Bone marrow (tissue), 2 donors: ENCODE data around the gene GRAMD1C.
"Not testable (repeated sequence)": the region's sequence is repeated elsewhere in the genome, so short reads cannot be mapped to it uniquely, and the experiment has no call there.

ENCODE experiments used
- DNase-seq, 2 donors: peaks; one replicate each; lab custom pipeline; 2025; lab: John Stamatoyannopoulos, UW

GRAMD1C gene

GRCh38 chr3:113838631-113839209 lies at the start of gene GRAMD1C:
Gene GRAMD1C, plus strand, starts transcription at chr3:113838788. Its CDS starts 122 bp downstream, at chr3:113838910.
- peak; percentile 54 to 84 for DNase-seq

GRCh38 chr3:113791381-113791780 lies 47.2 kb upstream of the GRAMD1C start:
- no peak for DNase-seq

- peak in 1 of 2 donors; percentile 65 for DNase-seq
Measured at GRCh38 chr3:113794526-113794925, 44.1 kb upstream of the GRAMD1C start.

GRCh38 chr3:113795693-113796092 lies 42.9 kb upstream of the GRAMD1C start:
- DNase-seq, result no peak

GRCh38 chr3:113802795-113803455 lies 35.7 kb upstream of the GRAMD1C start:
- peak in 1 of 2 donors; percentile 30 for DNase-seq

- DNase-seq, result no peak
Measured at GRCh38 chr3:113804661-113805060, 33.9 kb upstream of the GRAMD1C start.

GRCh38 chr3:113805249-113805648 lies 33.3 kb upstream of the GRAMD1C start:
- DNase-seq, result no peak

GRCh38 chr3:113812854-113813253 lies 25.7 kb upstream of the GRAMD1C start:
- no peak for DNase-seq

- DNase-seq, result no peak
Measured at GRCh38 chr3:113819866-113820265, 18.7 kb upstream of the GRAMD1C start.

GRCh38 chr3:113825090-113825489 lies 13.5 kb upstream of the GRAMD1C start:
- peak in 1 of 2 donors; percentile 2 for DNase-seq

- no peak for DNase-seq
Measured at GRCh38 chr3:113828600-113828999, 10.0 kb upstream of the GRAMD1C start.

GRCh38 chr3:113829576-113830354 lies 8.8 kb upstream of the GRAMD1C start:
- DNase-seq, result no peak

- peak in 1 of 2 donors; percentile 28 for DNase-seq
Measured at GRCh38 chr3:113831103-113831355, 7.6 kb upstream of the GRAMD1C start.

- DNase-seq, result no peak
Measured at GRCh38 chr3:113832477-113833164, 6.0 kb upstream of the GRAMD1C start.

- no peak for DNase-seq
Measured at GRCh38 chr3:113834983-113835382, 3.6 kb upstream of the GRAMD1C start.

- DNase-seq, result no peak
Measured at GRCh38 chr3:113839551-113839950, 963 bp downstream of the GRAMD1C start.

- peak in 1 of 2 donors; percentile 26 for DNase-seq
Measured at GRCh38 chr3:113844622-113845222, 6.1 kb downstream of the GRAMD1C start.

GRCh38 chr3:113847247-113847646 lies 8.7 kb downstream of the GRAMD1C start:
- no peak for DNase-seq

- no peak for DNase-seq
Measured at GRCh38 chr3:113847664-113848461, 9.3 kb downstream of the GRAMD1C start.

- not testable (repeated sequence) for DNase-seq
Measured at GRCh38 chr3:113849071-113849470, 10.5 kb downstream of the GRAMD1C start.

- not testable (repeated sequence) for DNase-seq
Measured at GRCh38 chr3:113849841-113850240, 11.3 kb downstream of the GRAMD1C start.
